ENCODE measurements around the gene RPA3. TPM values are rescaled to one million over a fixed set of nuclear protein-coding genes. Genes with fewer than 3 reads are reported as not detected.

The RPA3 gene
- polyA plus RNA-seq, 1 donor (not counting 4 experiments of a cell fraction or from before 2014, with no cell fraction given), result 51.1 TPM

DNA sequence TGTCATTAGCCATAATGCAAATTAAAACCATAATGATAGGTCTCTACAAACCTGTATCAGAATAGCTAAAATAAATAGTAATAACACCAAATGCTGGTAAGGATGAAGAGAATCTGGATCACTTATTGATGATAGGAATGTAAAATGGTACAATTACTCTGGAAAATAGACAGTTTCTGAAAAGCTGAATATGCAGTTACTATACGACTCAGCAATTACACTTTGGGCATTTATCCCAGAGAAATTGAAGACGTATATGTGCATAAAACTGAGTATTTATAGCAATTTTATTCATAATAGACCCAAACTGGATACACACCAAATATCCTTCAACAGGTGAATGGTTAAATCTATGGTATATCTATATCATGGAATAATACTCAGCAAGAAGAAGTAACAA is 7.9 kb downstream of the RPA3 start:
- TF ChIP-seq, protein P1, sequence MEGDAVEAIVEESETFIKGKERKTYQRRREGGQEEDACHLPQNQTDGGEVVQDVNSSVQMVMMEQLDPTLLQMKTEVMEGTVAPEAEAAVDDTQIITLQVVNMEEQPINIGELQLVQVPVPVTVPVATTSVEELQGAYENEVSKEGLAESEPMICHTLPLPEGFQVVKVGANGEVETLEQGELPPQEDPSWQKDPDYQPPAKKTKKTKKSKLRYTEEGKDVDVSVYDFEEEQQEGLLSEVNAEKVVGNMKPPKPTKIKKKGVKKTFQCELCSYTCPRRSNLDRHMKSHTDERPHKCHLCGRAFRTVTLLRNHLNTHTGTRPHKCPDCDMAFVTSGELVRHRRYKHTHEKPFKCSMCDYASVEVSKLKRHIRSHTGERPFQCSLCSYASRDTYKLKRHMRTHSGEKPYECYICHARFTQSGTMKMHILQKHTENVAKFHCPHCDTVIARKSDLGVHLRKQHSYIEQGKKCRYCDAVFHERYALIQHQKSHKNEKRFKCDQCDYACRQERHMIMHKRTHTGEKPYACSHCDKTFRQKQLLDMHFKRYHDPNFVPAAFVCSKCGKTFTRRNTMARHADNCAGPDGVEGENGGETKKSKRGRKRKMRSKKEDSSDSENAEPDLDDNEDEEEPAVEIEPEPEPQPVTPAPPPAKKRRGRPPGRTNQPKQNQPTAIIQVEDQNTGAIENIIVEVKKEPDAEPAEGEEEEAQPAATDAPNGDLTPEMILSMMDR (optimal IDR thresholded peaks at IDR 0.05 in 1 of 3, IDR thresholded peaks at IDR 0.05 in 1 of 3, conservative IDR thresholded peaks at IDR 0.05 in 1 of 3; ENCODE audit: extremely low read depth in 1 of 3, insufficient read depth in 2 of 3, low read length in 3 of 3), result no peak
- TF ChIP-seq EZH2 (IDR thresholded peaks at IDR 0.05; ENCODE audit: low read length), result no peak
- Histone ChIP-seq H3K27ac (ENCODE audit: control insufficient read depth, insufficient read depth, low read length) (no peak overlapping the region), H2AFZ (ENCODE audit: control insufficient read depth, low read length) (no peak overlapping the region), H4K20me1 (ENCODE audit: control insufficient read depth, extremely low read depth, insufficient read depth, low read length) (no peaks in the 10 kb centered on the region), H3K36me3 (ENCODE audit: control insufficient read depth in 2 of 2, extremely low read depth in 1 of 2, insufficient read depth in 2 of 2, low read length in 2 of 2) (no peaks in the 10 kb centered on the region), H3K4me1 (ENCODE audit: control insufficient read depth, extremely low read depth, insufficient read depth, low read length) (no peaks in the 10 kb centered on the region), H3K9ac (ENCODE audit: control insufficient read depth, extremely low read depth, insufficient read depth, low read length) (no peak overlapping the region), H3K79me2 (ENCODE audit: control insufficient read depth, insufficient read depth, low read length) (no peaks in the 10 kb centered on the region), H3K9me3 (ENCODE audit: control insufficient read depth, low read depth, low read length) (no peaks in the 10 kb centered on the region), H3K9me1 (ENCODE audit: control insufficient read depth, extremely low read depth, insufficient read depth, low read length) (no peaks in the 10 kb centered on the region), H3K4me2 (ENCODE audit: control insufficient read depth, extremely low read depth, insufficient read depth, low read depth, low read length) (no peak overlapping the region), H3K27me3 (ENCODE audit: control insufficient read depth, extremely low read depth, insufficient read depth, low read length) (no peaks in the 10 kb centered on the region), H3K4me3 (ENCODE audit: control insufficient read depth in 2 of 3, extremely low read depth in 1 of 3, insufficient read depth in 2 of 3, low read depth in 1 of 3, low read length in 3 of 3) (no peak overlapping the region)
- no peak for DNase-seq (ENCODE audit: low read depth, low spot score)
- dilution Hi-C loops (cut with MboI; ENCODE audit: extremely low pct_ligation_motif_present, low sequenced_read_pairs), result no loop called here
- no peak for FAIRE-seq

DNA sequence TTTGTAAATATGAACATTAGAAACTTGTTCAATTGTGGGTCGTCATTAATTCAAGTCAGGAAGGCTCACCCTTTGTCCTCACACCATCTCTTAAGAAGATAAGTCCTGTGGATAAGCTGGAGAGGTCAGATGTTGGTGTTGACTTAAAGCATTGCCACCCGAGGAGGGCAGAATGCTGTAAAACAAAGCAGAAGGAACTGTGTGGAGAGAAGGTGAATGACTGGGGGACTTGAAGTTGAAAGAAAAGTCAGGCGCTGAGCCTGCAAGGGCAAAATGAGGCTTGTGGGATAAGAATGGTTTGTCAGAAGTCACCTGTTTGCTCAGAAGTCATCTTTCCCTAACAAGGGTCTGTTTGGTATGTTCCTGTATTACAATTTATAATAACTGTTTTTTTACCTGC is 9.1 kb downstream of the RPA3 start:
- TF ChIP-seq EZH2 (IDR thresholded peaks at IDR 0.05; ENCODE audit: low read length), result no peak
- TF ChIP-seq, protein P1 (optimal IDR thresholded peaks at IDR 0.05 in 1 of 3, IDR thresholded peaks at IDR 0.05 in 1 of 3, conservative IDR thresholded peaks at IDR 0.05 in 1 of 3; ENCODE audit: extremely low read depth in 1 of 3, insufficient read depth in 2 of 3, low read length in 3 of 3), result no peak
- H3K4me1 ChIP-seq (ENCODE audit: control insufficient read depth, extremely low read depth, insufficient read depth, low read length), result peaks cover 10% of the 10 kb centered on the region
- H3K9me3 ChIP-seq (ENCODE audit: control insufficient read depth, low read depth, low read length), result no peaks in the 10 kb centered on the region
- H3K9ac ChIP-seq (ENCODE audit: control insufficient read depth, extremely low read depth, insufficient read depth, low read length), result no peak overlapping the region
- no peak overlapping the region for H3K27ac ChIP-seq (ENCODE audit: control insufficient read depth, insufficient read depth, low read length)
- H3K4me3 ChIP-seq (ENCODE audit: control insufficient read depth in 2 of 3, extremely low read depth in 1 of 3, insufficient read depth in 2 of 3, low read depth in 1 of 3, low read length in 3 of 3), result no peak overlapping the region
- H4K20me1 ChIP-seq (ENCODE audit: control insufficient read depth, extremely low read depth, insufficient read depth, low read length), result no peaks in the 10 kb centered on the region
- no peaks in the 10 kb centered on the region for H3K27me3 ChIP-seq (ENCODE audit: control insufficient read depth, extremely low read depth, insufficient read depth, low read length)
- no peaks in the 10 kb centered on the region for H3K36me3 ChIP-seq (ENCODE audit: control insufficient read depth in 2 of 2, extremely low read depth in 1 of 2, insufficient read depth in 2 of 2, low read length in 2 of 2)
- no peaks in the 10 kb centered on the region for H3K79me2 ChIP-seq (ENCODE audit: control insufficient read depth, insufficient read depth, low read length)
- H3K4me2 ChIP-seq (ENCODE audit: control insufficient read depth, extremely low read depth, insufficient read depth, low read depth, low read length), result no peak overlapping the region
- no peak overlapping the region for H2AFZ ChIP-seq (ENCODE audit: control insufficient read depth, low read length)
- no peaks in the 10 kb centered on the region for H3K9me1 ChIP-seq (ENCODE audit: control insufficient read depth, extremely low read depth, insufficient read depth, low read length)
- DNase-seq (ENCODE audit: low read depth, low spot score) (no peak), FAIRE-seq (no peak)
- dilution Hi-C loops (cut with MboI; ENCODE audit: extremely low pct_ligation_motif_present, low sequenced_read_pairs), result no loop called here
